ENCODE results near the gene YAP1.

- TF ChIP-seq CTCF (IDR thresholded peaks at IDR 0.05) (no peak), POLR2A (IDR thresholded peaks at IDR 0.05) (no peak)
Observed at GRCh38 chr11:102251423-102251822, 141.2 kb downstream of the YAP1 start.

Data from esophagus squamous epithelium (tissue), 4 donors.